ENCODE data around the gene TIMP2.

TIMP2 gene

GRCh38 chr17:78812855-78813254, 112.3 kb downstream of the TIMP2 start:
- in situ Hi-C loops (cut with HindIII; ENCODE audit: low pct_ligation_motif_present, low pct_unique_long_range_greater_than_20kb, low sequenced_read_pairs), result no loop called here
- DNase-seq, result no peak

GRCh38 chr17:78808163-78808562, 117.0 kb downstream of the TIMP2 start:
- no peak for DNase-seq
- in situ Hi-C loops (cut with HindIII; ENCODE audit: low pct_ligation_motif_present, low pct_unique_long_range_greater_than_20kb, low sequenced_read_pairs), result no loop called here

- DNase-seq, result no peak
- in situ Hi-C loops (cut with HindIII; ENCODE audit: low pct_ligation_motif_present, low pct_unique_long_range_greater_than_20kb, low sequenced_read_pairs), result no loop called here
Observed at GRCh38 chr17:78806451-78806850, 118.7 kb downstream of the TIMP2 start.

GRCh38 chr17:78805301-78805700, 119.9 kb downstream of the TIMP2 start:
- DNase-seq, result no peak
- in situ Hi-C loops (cut with HindIII; ENCODE audit: low pct_ligation_motif_present, low pct_unique_long_range_greater_than_20kb, low sequenced_read_pairs), result no loop called here

- in situ Hi-C loops (cut with HindIII; ENCODE audit: low pct_ligation_motif_present, low pct_unique_long_range_greater_than_20kb, low sequenced_read_pairs), result no loop called here
- DNase-seq, result no peak
Observed at GRCh38 chr17:78804777-78805176, 120.4 kb downstream of the TIMP2 start.

GRCh38 chr17:78803186-78803845, 121.9 kb downstream of the TIMP2 start:
- no peak for DNase-seq

More at GRCh38 chr17:78803186-78803845, 121.9 kb downstream of the TIMP2 start:
- in situ Hi-C loops (cut with HindIII; ENCODE audit: low pct_ligation_motif_present, low pct_unique_long_range_greater_than_20kb, low sequenced_read_pairs), result no loop called here

Data from ACHN (cell line).